KBM-7 (cell line): ENCODE data around the gene KIAA0040.
"Not testable (repeated sequence)": the region's sequence is repeated elsewhere in the genome, so short reads cannot be mapped to it uniquely, and the experiment has no call there.

Experiments used
- DNase-seq: peaks from one replicate; pipeline ENCODE4 v3.0.0-alpha.2; 2015
- in situ Hi-C: fragments of 300-500 bp; cut with MboI; formaldehyde crosslinking; loops from 2 replicates; pipeline ENCODE4 v1.14.3; 2020; ENCODE audit warnings: low sequenced_read_pairs, low pct_unique_long_range_greater_than_20kb, mixed read lengths

KIAA0040 gene

GRCh38 chr1:175124861-175125260 is 67.7 kb downstream of the KIAA0040 start:
- in situ Hi-C loops, result loop anchor here (25.0 kb wide), 1 partner anchor 88 kb away; no protein-coding TSS in a partner anchor
- no peak for DNase-seq

GRCh38 chr1:175120511-175120910 is 72.1 kb downstream of the KIAA0040 start:
- in situ Hi-C loops, result no loop called here
- no peak for DNase-seq

GRCh38 chr1:175118375-175119367 is 73.9 kb downstream of the KIAA0040 start:
- in situ Hi-C loops, result no loop called here

GRCh38 chr1:175116903-175117302 is 75.7 kb downstream of the KIAA0040 start:
- no peak for DNase-seq
- in situ Hi-C loops, result no loop called here

More at GRCh38 chr1:175118375-175119367, 73.9 kb downstream of the KIAA0040 start:
- DNase-seq, result no peak

- in situ Hi-C loops, result no loop called here
- DNase-seq, result no peak
These were observed 76.3 kb downstream of the KIAA0040 start for GRCh38 chr1:175116210-175116798.

GRCh38 chr1:175114996-175115395 is 77.6 kb downstream of the KIAA0040 start:
- in situ Hi-C loops, result no loop called here

GRCh38 chr1:175108331-175108820 is 84.2 kb downstream of the KIAA0040 start:
- DNase-seq, in situ Hi-C loops: not testable (repeated sequence)

More at GRCh38 chr1:175114996-175115395, 77.6 kb downstream of the KIAA0040 start:
- DNase-seq, result no peak
